ENCODE measurements around the gene UTP25. TPM values are rescaled to one million over a fixed set of nuclear protein-coding genes. Genes with fewer than 3 reads are reported as not detected.
A peak's percentile ranks its signal among the peaks of the same experiment; 100 is the strongest.

Gene UTP25
- total and polyA plus RNA-seq, 2 experiments from 2014 or later: 3.6 to 8.9 TPM

DNA sequence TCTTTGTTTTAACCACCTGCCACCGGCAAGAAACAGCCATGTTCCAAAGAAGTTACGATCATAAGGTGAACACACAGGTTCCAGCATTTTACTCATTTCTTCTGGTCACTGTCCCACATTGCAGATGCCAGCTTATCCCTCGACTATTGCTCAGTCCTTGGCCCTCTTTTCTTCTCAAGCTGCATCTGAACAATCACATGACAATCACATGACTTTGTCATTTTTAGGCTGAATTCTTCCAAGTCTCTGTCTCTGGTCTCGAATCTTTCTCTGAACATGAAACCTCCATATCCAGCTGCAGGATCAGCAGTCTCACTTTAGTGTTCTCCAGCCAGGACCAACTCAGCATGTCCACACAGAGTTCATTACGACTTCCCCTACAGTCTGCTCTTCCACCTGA lies 53.8 kb downstream of the UTP25 start:
- no peaks in the 10 kb centered on the region for H3K9me3 Mint-ChIP-seq
- Histone ChIP-seq H3K27me3 (ENCODE audit: insufficient read depth) (no peaks in the 10 kb centered on the region), H3K9me2 (ENCODE audit: insufficient read depth) (no peaks in the 10 kb centered on the region), H3F3A (replicated peaks; ENCODE audit: low read depth) (no peaks in the 10 kb centered on the region), H3K4me2 (no peak overlapping the region), H3K27ac (ENCODE audit: low read depth) (no peak overlapping the region), H3K4me1 (ENCODE audit: insufficient read depth) (peaks cover 10% of the 10 kb centered on the region; the same call in 1 of the 2 replicates), H4K20me1 (replicated peaks; ENCODE audit: insufficient read depth) (no peaks in the 10 kb centered on the region), H2AFZ (peak overlapping the region; percentile 28; the same call in 1 of the 2 replicates), H3K4me3 (no peak overlapping the region), H3K79me2 (replicated peaks; ENCODE audit: insufficient read depth) (no peaks in the 10 kb centered on the region), H3K36me3 (ENCODE audit: insufficient read depth) (no peaks in the 10 kb centered on the region)
- H3K36me3 Mint-ChIP-seq (ENCODE audit: low read depth): no peaks in the 10 kb centered on the region; the same call in 2 of the 3 replicates
- TF ChIP-seq ZNF331 (CRISPR knock-in tag; IDR thresholded peaks at IDR 0.05; ENCODE audit: low read depth) (no peak), STAT1 (IDR thresholded peaks at IDR 0.05; ENCODE audit: unreplicated experiment) (no peak), NANOG (IDR thresholded peaks at IDR 0.05; ENCODE audit: borderline replicate concordance) (no peak), EZH2phosphoT487 (IDR thresholded peaks at IDR 0.05; ENCODE audit: unreplicated experiment) (no peak), JUNB (IDR thresholded peaks at IDR 0.05; ENCODE audit: unreplicated experiment) (no peak)
- TF ChIP-seq, protein P1, sequence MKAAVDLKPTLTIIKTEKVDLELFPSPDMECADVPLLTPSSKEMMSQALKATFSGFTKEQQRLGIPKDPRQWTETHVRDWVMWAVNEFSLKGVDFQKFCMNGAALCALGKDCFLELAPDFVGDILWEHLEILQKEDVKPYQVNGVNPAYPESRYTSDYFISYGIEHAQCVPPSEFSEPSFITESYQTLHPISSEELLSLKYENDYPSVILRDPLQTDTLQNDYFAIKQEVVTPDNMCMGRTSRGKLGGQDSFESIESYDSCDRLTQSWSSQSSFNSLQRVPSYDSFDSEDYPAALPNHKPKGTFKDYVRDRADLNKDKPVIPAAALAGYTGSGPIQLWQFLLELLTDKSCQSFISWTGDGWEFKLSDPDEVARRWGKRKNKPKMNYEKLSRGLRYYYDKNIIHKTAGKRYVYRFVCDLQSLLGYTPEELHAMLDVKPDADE (IDR thresholded peaks at IDR 0.05): no peak
- peaks cover 1% of the 10 kb centered on the region for H3K27me3 Mint-ChIP-seq (ENCODE audit: insufficient read depth, low read depth, poor library complexity)
- no peak for ATAC-seq
- peaks cover 23% of the 10 kb centered on the region; the same call in 2 of the 3 replicates for H3K4me1 Mint-ChIP-seq
- no peak for DNase-seq (ENCODE audit: low spot score)
- no peak overlapping the region for H3K27ac Mint-ChIP-seq
- no peak overlapping the region for H3K4me3 Mint-ChIP-seq

- no peaks in the 10 kb centered on the region for H4K20me1 ChIP-seq (replicated peaks; ENCODE audit: insufficient read depth)
- DNase-seq (ENCODE audit: low spot score) (no peak), ATAC-seq (no peak)
- H3K4me3 Mint-ChIP-seq: no peak overlapping the region
- no peaks in the 10 kb centered on the region for H3K79me2 ChIP-seq (replicated peaks; ENCODE audit: insufficient read depth)
- H3K4me1 ChIP-seq (ENCODE audit: insufficient read depth): peaks cover 10% of the 10 kb centered on the region; the same call in 1 of the 2 replicates
- no peaks in the 10 kb centered on the region; the same call in 2 of the 3 replicates for H3K36me3 Mint-ChIP-seq (ENCODE audit: low read depth)
- H3K9me3 Mint-ChIP-seq: no peaks in the 10 kb centered on the region
- no peak overlapping the region for H3K27ac Mint-ChIP-seq
- H3K36me3 ChIP-seq (ENCODE audit: insufficient read depth): no peaks in the 10 kb centered on the region
- H3K27me3 ChIP-seq (ENCODE audit: insufficient read depth): no peaks in the 10 kb centered on the region
- H3F3A ChIP-seq (replicated peaks; ENCODE audit: low read depth): no peaks in the 10 kb centered on the region
- 0 out of 2 replicates have a peak overlapping the region, but pooled peaks have one; percentile 28 for H2AFZ ChIP-seq
- no peak overlapping the region for H3K27ac ChIP-seq (ENCODE audit: low read depth)
- TF ChIP-seq POLR2AphosphoS5 (IDR thresholded peaks at IDR 0.05; ENCODE audit: low read depth) (no peak), STAT1 (IDR thresholded peaks at IDR 0.05; ENCODE audit: unreplicated experiment) (no peak)
- no peak overlapping the region for H3K4me2 ChIP-seq
- peaks cover 1% of the 10 kb centered on the region for H3K27me3 Mint-ChIP-seq (ENCODE audit: insufficient read depth, low read depth, poor library complexity)
- H3K4me1 Mint-ChIP-seq: peaks cover 23% of the 10 kb centered on the region; the same call in 2 of the 3 replicates
- no peak overlapping the region for H3K4me3 ChIP-seq
- no peaks in the 10 kb centered on the region for H3K9me2 ChIP-seq (ENCODE audit: insufficient read depth)
Observed at GRCh38 chr1:209882286-209882685, 54.5 kb downstream of the UTP25 start.

- ATAC-seq (no peak), DNase-seq (ENCODE audit: low spot score) (no peak)
- H3K27ac Mint-ChIP-seq: no peak overlapping the region
- Histone ChIP-seq H3K36me3 (ENCODE audit: insufficient read depth) (no peaks in the 10 kb centered on the region), H3K27me3 (ENCODE audit: insufficient read depth) (no peaks in the 10 kb centered on the region), H3K4me2 (no peak overlapping the region), H3K79me2 (replicated peaks; ENCODE audit: insufficient read depth) (no peaks in the 10 kb centered on the region), H3K27ac (ENCODE audit: low read depth) (no peak overlapping the region), H3K4me3 (no peak overlapping the region), H3K4me1 (ENCODE audit: insufficient read depth) (peaks cover 10% of the 10 kb centered on the region; the same call in 1 of the 2 replicates), H3F3A (replicated peaks; ENCODE audit: low read depth) (no peaks in the 10 kb centered on the region), H3K9me2 (ENCODE audit: insufficient read depth) (no peaks in the 10 kb centered on the region), H4K20me1 (replicated peaks; ENCODE audit: insufficient read depth) (no peaks in the 10 kb centered on the region), H2AFZ (no peak overlapping the region)
- peaks cover 1% of the 10 kb centered on the region for H3K27me3 Mint-ChIP-seq (ENCODE audit: insufficient read depth, low read depth, poor library complexity)
- no peaks in the 10 kb centered on the region for H3K9me3 Mint-ChIP-seq
- H3K4me1 Mint-ChIP-seq: peaks cover 23% of the 10 kb centered on the region; the same call in 2 of the 3 replicates
- no peak overlapping the region for H3K4me3 Mint-ChIP-seq
- no peaks in the 10 kb centered on the region; the same call in 2 of the 3 replicates for H3K36me3 Mint-ChIP-seq (ENCODE audit: low read depth)
- no peak for TF ChIP-seq EZH2 (IDR thresholded peaks at IDR 0.05; ENCODE audit: low read depth, unreplicated experiment)
- TF ChIP-seq, protein P2, sequence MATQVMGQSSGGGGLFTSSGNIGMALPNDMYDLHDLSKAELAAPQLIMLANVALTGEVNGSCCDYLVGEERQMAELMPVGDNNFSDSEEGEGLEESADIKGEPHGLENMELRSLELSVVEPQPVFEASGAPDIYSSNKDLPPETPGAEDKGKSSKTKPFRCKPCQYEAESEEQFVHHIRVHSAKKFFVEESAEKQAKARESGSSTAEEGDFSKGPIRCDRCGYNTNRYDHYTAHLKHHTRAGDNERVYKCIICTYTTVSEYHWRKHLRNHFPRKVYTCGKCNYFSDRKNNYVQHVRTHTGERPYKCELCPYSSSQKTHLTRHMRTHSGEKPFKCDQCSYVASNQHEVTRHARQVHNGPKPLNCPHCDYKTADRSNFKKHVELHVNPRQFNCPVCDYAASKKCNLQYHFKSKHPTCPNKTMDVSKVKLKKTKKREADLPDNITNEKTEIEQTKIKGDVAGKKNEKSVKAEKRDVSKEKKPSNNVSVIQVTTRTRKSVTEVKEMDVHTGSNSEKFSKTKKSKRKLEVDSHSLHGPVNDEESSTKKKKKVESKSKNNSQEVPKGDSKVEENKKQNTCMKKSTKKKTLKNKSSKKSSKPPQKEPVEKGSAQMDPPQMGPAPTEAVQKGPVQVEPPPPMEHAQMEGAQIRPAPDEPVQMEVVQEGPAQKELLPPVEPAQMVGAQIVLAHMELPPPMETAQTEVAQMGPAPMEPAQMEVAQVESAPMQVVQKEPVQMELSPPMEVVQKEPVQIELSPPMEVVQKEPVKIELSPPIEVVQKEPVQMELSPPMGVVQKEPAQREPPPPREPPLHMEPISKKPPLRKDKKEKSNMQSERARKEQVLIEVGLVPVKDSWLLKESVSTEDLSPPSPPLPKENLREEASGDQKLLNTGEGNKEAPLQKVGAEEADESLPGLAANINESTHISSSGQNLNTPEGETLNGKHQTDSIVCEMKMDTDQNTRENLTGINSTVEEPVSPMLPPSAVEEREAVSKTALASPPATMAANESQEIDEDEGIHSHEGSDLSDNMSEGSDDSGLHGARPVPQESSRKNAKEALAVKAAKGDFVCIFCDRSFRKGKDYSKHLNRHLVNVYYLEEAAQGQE (IDR thresholded peaks at IDR 0.05; ENCODE audit: unreplicated experiment): no peak
- TF ChIP-seq, protein P1 (IDR thresholded peaks at IDR 0.05): no peak
- no peak for TF ChIP-seq ZNF331 (CRISPR knock-in tag; IDR thresholded peaks at IDR 0.05; ENCODE audit: low read depth)
- no peak for TF ChIP-seq ZNF114 (CRISPR knock-in tag; IDR thresholded peaks at IDR 0.05)
- no peak for TF ChIP-seq POLR2AphosphoS5 (IDR thresholded peaks at IDR 0.05; ENCODE audit: low read depth)
- TF ChIP-seq CTCF (conservative IDR thresholded peaks at IDR 0.05; ENCODE audit: low read depth in 2 of 2): no peak
Observed at GRCh38 chr1:209882942-209883340, 55.2 kb downstream of the UTP25 start.
